NCI-H146 (cell line): ENCODE results near the gene SBNO2.
A peak's percentile ranks its signal among the peaks of the same experiment; 100 is the strongest.

ENCODE experiments used
- DNase-seq: peaks from one replicate; lab custom pipeline; 2025; lab: John Stamatoyannopoulos, UW

Gene SBNO2

GRCh38 chr19:1089891-1090290, 84.2 kb downstream of the SBNO2 start:
- no peak for DNase-seq

- DNase-seq, result no peak
These were observed 84.8 kb downstream of the SBNO2 start for GRCh38 chr19:1089126-1089771.

- DNase-seq, result no peak
These were observed 85.6 kb downstream of the SBNO2 start for GRCh38 chr19:1088416-1089010.

GRCh38 chr19:1087813-1088415, 86.2 kb downstream of the SBNO2 start:
- no peak for DNase-seq

- no peak for DNase-seq
These were observed 87.5 kb downstream of the SBNO2 start for GRCh38 chr19:1086613-1087012.

- no peak for DNase-seq
These were observed 88.2 kb downstream of the SBNO2 start for GRCh38 chr19:1085676-1086442.

GRCh38 chr19:1085053-1085658, 88.9 kb downstream of the SBNO2 start:
- no peak for DNase-seq

- no peak for DNase-seq
These were observed 89.8 kb downstream of the SBNO2 start for GRCh38 chr19:1084024-1084868.

- DNase-seq, result no peak
These were observed 90.9 kb downstream of the SBNO2 start for GRCh38 chr19:1082928-1083816.

- peak; percentile 94 for DNase-seq
These were observed 91.7 kb downstream of the SBNO2 start for GRCh38 chr19:1082165-1082927.

- peak; percentile 65 for DNase-seq
These were observed 92.5 kb downstream of the SBNO2 start for GRCh38 chr19:1081301-1082164.

GRCh38 chr19:1080360-1081161, 93.5 kb downstream of the SBNO2 start:
- no peak for DNase-seq

- DNase-seq, result peak; percentile 54
These were observed 94.4 kb downstream of the SBNO2 start for GRCh38 chr19:1079566-1080111.

GRCh38 chr19:1076951-1077350, 97.1 kb downstream of the SBNO2 start:
- DNase-seq, result no peak

GRCh38 chr19:1076046-1076386, 98.1 kb downstream of the SBNO2 start:
- DNase-seq, result no peak

GRCh38 chr19:1074544-1075283, 99.4 kb downstream of the SBNO2 start:
- peak; percentile 85 for DNase-seq

GRCh38 chr19:1073956-1074517, 100.0 kb downstream of the SBNO2 start:
- DNase-seq, result no peak
